ENCODE results near the gene SIPA1L2.

DNA sequence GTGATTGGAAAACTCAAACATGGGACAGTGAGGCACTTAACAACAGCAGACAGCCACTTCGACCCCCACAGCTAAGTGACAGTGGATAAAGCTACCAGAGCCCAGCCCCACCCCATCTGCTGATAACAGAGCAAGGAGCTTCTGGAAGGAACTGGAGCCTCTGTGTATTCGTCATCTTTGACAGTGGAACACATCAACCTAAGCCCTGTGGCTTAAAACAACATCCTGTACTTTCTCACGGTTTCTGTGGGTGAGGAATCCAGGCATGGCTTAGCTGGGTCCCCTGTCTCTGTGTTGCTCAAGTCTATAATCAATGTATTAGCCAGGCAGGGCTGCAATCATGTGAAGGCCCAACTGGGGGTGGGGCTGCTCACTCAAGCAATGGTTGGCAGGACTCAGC lies 18.4 kb upstream of the SIPA1L2 start:
- TF ChIP-seq CTBP1 (IDR thresholded peaks at IDR 0.05; ENCODE audit: borderline replicate concordance) (no peak), BHLHE40 (IDR thresholded peaks at IDR 0.05; ENCODE audit: borderline replicate concordance) (no peak), HDGF (IDR thresholded peaks at IDR 0.05; ENCODE audit: borderline replicate concordance) (no peak), ELF4 (IDR thresholded peaks at IDR 0.05) (no peak), ARNT (IDR thresholded peaks at IDR 0.05) (no peak), FOXM1 (IDR thresholded peaks at IDR 0.05; ENCODE audit: borderline replicate concordance) (no peak), FOXK2 (IDR thresholded peaks at IDR 0.05) (no peak), SUZ12 (IDR thresholded peaks at IDR 0.05) (no peak), FOXA1 (IDR thresholded peaks at IDR 0.05) (no peak), LEF1 (IDR thresholded peaks at IDR 0.05; ENCODE audit: borderline replicate concordance) (no peak), SP1 (IDR thresholded peaks at IDR 0.05) (no peak), TARDBP (IDR thresholded peaks at IDR 0.05) (no peak), ZNF384 (IDR thresholded peaks at IDR 0.05) (no peak)
- TF ChIP-seq, protein P1, sequence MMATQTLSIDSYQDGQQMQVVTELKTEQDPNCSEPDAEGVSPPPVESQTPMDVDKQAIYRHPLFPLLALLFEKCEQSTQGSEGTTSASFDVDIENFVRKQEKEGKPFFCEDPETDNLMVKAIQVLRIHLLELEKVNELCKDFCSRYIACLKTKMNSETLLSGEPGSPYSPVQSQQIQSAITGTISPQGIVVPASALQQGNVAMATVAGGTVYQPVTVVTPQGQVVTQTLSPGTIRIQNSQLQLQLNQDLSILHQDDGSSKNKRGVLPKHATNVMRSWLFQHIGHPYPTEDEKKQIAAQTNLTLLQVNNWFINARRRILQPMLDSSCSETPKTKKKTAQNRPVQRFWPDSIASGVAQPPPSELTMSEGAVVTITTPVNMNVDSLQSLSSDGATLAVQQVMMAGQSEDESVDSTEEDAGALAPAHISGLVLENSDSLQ (IDR thresholded peaks at IDR 0.05), result no peak

Measured in HEK293T (cell line).